ENCODE measurements around the gene ARFRP1.

DNA sequence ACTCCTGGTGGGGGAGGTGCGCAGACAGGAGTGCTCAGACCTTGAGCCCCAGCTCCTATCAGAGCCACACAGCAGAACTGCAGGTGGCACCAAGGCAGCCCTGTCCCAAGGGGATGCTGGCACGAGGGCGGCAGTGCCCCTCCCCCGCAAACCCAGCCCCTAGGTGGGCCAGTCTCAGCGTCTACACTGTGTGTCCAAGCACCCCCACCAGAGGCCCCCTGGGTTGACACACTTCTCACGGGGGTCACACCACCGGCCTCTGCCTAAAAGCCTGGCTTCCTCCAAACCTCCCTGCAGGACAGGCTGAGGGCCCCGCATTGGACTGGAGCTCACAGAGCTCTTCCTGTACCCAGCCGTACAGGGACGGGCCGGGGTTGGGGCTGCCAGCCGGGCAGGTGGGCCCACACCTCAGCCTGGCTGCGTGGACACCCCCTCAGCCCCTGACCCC is 39.9 kb upstream of the ARFRP1 start:
- no peak for TF ChIP-seq SATB2 (CRISPR knock-in tag; IDR thresholded peaks at IDR 0.05)
- no peak for TF ChIP-seq ZNF660 (CRISPR knock-in tag; IDR thresholded peaks at IDR 0.05; ENCODE audit: borderline replicate concordance, low read depth)
- TF ChIP-seq, protein P1, sequence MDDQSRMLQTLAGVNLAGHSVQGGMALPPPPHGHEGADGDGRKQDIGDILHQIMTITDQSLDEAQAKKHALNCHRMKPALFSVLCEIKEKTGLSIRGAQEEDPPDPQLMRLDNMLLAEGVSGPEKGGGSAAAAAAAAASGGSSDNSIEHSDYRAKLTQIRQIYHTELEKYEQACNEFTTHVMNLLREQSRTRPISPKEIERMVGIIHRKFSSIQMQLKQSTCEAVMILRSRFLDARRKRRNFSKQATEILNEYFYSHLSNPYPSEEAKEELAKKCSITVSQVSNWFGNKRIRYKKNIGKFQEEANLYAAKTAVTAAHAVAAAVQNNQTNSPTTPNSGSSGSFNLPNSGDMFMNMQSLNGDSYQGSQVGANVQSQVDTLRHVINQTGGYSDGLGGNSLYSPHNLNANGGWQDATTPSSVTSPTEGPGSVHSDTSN (CRISPR knock-in tag; IDR thresholded peaks at IDR 0.05; ENCODE audit: borderline replicate concordance), result no peak
- TF ChIP-seq JUNB (CRISPR knock-in tag; IDR thresholded peaks at IDR 0.05; ENCODE audit: borderline replicate concordance), result no peak
- TF ChIP-seq RXRA (CRISPR knock-in tag; IDR thresholded peaks at IDR 0.05), result 0 out of 2 replicates have a peak, but pooled peaks have one; percentile 7
- TF ChIP-seq, protein P2, sequence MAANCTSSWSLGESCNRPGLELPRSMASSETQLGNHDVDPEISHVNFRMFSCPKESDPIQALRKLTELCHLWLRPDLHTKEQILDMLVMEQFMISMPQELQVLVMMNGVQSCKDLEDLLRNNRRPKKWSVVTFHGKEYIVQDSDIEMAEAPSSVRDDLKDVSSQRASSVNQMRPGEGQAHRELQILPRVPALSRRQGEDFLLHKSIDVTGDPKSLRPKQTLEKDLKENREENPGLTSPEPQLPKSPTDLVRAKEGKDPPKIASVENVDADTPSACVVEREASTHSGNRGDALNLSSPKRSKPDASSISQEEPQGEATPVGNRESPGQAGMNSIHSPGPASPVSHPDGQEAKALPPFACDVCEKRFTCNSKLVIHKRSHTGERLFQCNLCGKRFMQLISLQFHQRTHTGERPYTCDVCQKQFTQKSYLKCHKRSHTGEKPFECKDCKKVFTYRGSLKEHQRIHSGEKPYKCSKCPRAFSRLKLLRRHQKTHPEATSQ (CRISPR knock-in tag; IDR thresholded peaks at IDR 0.05; ENCODE audit: borderline replicate concordance), result no peak
- 0 out of 2 replicates have a peak, but pooled peaks have one; percentile 23 for TF ChIP-seq RNF2 (conservative IDR thresholded peaks at IDR 0.05; ENCODE audit: low read depth)
- TF ChIP-seq ZNF484 (CRISPR knock-in tag; IDR thresholded peaks at IDR 0.05; ENCODE audit: borderline replicate concordance, low read depth), result no peak
- TF ChIP-seq, protein P3, sequence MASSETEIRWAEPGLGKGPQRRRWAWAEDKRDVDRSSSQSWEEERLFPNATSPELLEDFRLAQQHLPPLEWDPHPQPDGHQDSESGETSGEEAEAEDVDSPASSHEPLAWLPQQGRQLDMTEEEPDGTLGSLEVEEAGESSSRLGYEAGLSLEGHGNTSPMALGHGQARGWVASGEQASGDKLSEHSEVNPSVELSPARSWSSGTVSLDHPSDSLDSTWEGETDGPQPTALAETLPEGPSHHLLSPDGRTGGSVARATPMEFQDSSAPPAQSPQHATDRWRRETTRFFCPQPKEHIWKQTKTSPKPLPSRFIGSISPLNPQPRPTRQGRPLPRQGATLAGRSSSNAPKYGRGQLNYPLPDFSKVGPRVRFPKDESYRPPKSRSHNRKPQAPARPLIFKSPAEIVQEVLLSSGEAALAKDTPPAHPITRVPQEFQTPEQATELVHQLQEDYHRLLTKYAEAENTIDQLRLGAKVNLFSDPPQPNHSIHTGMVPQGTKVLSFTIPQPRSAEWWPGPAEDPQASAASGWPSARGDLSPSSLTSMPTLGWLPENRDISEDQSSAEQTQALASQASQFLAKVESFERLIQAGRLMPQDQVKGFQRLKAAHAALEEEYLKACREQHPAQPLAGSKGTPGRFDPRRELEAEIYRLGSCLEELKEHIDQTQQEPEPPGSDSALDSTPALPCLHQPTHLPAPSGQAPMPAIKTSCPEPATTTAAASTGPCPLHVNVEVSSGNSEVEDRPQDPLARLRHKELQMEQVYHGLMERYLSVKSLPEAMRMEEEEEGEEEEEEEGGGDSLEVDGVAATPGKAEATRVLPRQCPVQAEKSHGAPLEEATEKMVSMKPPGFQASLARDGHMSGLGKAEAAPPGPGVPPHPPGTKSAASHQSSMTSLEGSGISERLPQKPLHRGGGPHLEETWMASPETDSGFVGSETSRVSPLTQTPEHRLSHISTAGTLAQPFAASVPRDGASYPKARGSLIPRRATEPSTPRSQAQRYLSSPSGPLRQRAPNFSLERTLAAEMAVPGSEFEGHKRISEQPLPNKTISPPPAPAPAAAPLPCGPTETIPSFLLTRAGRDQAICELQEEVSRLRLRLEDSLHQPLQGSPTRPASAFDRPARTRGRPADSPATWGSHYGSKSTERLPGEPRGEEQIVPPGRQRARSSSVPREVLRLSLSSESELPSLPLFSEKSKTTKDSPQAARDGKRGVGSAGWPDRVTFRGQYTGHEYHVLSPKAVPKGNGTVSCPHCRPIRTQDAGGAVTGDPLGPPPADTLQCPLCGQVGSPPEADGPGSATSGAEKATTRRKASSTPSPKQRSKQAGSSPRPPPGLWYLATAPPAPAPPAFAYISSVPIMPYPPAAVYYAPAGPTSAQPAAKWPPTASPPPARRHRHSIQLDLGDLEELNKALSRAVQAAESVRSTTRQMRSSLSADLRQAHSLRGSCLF (CRISPR knock-in tag; IDR thresholded peaks at IDR 0.05; ENCODE audit: borderline replicate concordance), result no peak
- no peak for TF ChIP-seq PHF21A (CRISPR knock-in tag; IDR thresholded peaks at IDR 0.05)
- TF ChIP-seq CBFB (CRISPR knock-in tag; IDR thresholded peaks at IDR 0.05), result no peak
